HG02623 (cell line): ENCODE measurements around the gene ABCB8.
"Not testable (repeated sequence)": the region's sequence is repeated elsewhere in the genome, so short reads cannot be mapped to it uniquely, and the experiment has no call there.

ENCODE experiments used
- ATAC-seq: cut with Tn5 transposase; IDR thresholded peaks from one replicate; pipeline ENCODE4 v1.9.1; 2021; ENCODE audit warnings: moderate library complexity; ENCODE audit not compliant: unreplicated experiment

ABCB8 gene

DNA sequence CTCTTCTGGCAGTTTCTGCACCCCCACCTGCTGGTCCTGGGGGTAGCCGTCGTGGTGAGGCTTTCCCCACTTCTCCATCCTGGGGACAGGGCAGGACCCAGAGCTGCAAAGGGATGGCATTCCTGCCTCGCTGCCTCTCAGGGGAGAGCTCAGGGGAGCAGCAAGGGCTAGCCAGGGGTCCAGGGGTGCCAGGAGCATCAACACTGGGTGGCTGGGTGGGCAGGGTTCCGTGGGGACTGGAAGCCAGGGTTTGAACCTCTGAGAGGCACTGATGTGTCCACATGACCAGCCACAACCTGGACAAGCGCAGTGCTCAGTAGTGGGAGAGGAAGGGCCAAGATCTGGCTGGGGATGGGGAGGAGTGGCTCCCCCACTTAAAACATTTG, 5.6 kb downstream of the ABCB8 start:
- ATAC-seq = no peak

DNA sequence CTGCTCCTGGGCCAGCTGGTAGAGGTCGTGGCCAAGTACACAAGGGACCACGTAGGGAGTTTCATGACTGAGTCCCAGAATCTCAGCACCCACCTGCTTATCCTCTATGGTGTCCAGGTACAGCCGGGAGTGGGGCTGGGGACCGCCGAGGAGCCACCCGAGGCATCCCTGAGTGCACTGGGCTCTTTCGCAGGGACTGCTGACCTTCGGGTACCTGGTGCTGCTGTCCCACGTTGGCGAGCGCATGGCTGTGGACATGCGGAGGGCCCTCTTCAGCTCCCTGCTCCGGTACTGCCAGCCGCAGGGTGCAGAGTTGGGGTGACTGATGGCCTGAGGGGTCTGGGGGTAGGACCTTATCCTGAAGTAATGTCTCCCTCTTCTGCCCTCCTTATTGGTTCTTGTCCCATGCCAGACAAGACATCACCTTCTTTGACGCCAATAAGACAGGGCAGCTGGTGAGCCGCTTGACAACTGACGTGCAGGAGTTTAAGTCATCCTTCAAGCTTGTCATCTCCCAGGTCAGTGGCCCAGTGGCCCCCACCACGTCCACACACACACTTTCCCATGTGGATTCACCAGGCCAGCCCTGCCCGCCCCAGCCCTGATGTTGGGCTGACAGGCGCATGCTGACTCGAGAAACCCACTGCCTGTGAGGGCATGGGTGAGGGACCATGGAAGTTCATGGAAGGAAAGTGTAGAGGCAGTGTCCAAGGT, 6.2 kb downstream of the ABCB8 start:
- ATAC-seq = no peak

DNA sequence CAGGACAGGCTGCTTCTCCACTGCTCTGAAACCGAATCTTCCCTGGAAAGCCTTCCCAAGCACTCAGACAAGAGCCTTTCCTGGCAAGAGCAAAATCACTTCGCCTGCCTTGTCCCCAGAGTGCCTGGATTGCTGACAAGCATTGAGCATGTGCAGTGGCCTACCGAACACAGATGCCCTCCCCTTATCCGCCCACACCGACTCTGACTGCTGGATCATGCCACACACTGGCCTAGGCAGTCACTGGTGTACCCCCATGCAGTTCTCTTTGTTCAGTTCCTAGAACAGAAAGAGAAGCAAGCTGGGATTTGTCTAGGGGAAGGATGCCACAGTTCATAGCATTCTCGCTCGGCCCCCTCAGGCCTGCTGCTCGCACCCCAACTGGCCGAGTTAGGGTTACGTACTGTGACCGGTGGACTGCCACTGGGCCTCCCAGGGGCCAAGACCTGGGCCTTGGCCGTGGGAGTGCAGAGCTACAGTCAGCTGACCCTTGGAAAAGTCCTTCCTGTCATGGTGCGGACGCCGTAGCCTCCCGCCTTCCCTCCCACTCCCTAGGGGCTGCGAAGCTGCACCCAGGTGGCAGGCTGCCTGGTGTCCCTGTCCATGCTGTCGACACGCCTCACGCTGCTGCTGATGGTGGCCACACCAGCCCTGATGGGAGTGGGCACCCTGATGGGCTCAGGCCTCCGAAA, 6.9 kb downstream of the ABCB8 start:
- no peak for ATAC-seq

DNA sequence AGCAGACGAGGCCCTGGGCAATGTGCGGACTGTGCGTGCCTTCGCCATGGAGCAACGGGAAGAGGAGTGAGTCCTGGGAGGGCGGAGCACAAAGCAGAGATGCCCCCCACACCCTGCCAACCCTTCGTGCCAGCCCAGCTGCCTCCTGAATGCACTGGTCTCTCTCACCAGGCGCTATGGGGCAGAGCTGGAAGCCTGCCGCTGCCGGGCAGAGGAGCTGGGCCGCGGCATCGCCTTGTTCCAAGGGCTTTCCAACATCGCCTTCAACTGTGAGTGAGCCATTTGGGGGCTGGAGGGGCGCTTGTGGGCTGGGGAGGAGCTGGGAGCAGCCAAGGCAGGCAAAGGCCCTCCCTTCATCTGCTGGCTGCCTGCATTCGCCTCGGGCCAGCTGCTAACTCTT, 7.7 kb downstream of the ABCB8 start:
- no peak for ATAC-seq

DNA sequence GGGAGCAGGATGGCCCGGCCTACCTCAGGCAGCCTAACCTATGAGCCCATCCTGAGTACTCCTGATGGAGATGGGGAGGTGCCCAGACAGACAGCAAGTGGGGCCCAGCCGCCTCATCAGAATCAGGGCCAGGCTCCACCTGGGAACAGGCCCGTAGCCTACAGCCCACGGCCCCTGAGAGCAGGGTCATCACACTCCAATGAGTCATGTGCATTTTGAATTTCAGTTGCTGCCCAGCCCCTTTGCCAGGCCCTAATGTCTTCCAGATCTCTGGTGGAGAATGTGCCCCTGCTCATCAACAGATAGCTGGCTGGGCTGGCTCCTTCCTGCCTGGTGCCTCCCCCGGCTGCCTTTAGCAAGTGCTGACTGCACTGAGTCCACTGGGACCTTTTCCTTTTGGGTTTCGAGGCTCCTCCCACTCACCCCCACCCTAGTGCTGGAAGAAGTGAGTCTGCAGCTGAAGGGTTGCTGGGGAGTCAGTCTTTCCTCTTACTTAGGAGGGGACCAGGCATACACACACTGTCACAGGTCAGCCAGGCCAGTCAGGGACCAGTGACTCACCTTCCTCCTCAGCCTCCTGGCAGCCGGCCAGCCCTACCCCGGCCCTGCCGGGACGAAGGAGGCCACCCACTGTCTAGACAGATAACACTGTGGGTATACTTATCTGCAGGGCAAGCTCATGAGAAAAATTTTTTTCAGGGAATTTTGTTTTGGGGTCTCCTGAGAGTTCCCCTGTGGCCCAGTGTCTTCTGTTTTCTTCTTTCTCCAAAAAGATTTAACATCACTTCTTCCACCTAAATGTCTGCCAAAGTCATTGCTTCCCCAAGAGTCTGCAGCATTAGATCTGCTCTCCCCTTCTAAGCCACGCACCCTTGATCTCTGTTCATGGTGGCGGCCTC, 10.9 kb downstream of the ABCB8 start:
- ATAC-seq = no peak

DNA sequence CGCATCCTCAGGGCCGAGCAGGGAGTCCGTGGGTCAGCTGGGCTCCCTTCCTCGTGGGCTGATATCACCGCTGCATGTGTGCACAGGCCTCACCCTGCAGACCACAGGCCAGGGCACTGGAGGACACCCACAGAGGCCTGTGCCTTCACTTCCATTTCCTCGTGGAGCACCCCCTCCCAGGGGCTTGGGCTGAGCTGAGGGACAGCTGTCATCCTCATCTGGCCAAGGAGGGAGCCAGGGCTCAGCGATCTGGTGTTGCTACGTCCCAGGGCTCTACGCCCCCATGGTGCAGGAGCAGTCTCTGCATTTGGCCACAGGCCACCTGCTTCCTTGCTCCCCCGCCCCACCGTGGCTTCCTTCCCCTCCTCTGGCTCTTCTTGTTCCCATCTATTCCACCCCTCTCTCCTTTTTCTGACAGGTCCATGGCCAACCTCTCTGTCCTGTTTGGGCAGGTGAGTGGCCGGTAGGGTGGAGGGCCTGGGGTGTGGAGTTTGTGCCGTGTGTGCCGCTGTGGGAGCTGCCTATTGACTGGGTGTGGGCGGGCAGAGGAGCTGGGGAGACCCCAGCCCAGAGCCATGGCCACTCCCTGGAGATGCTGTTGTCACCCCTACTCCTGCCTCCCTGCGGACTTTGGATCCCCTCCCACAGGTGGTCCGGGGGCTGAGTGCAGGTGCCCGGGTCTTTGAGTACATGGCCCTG, 11.7 kb downstream of the ABCB8 start:
- ATAC-seq = no peak

DNA sequence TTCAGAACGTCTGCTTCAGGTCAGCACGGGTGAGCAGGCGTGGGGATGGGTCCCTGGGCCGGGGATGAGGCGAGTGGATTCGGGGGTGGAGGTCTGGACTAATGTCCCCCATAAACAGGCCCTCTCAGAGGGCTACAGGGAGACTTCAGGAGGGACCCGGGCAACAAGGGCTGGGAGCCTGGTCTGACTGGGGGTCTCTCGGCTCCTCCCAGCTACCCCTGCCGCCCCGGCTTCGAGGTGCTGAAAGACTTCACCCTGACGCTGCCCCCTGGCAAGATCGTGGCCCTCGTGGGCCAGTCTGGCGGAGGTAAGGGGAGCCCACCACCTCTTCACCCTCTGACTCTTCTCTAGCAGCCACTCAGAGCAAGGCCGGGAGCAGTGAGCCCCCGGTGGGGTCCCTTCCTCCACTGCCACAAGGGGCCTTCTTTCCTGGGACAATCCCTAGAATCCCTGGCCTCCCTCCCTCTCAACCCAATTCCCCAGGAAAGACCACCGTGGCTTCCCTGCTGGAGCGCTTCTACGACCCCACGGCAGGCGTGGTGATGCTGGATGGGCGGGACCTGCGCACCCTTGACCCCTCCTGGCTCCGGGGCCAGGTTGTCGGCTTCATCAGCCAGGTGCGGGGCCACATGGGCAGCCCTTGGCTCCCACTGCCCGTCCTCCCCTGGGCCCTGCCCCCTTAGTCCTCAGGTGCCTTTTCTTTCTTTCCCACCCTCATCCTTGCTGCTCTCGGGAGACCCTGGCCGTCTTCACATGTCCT, 12.5 kb downstream of the ABCB8 start:
- ATAC-seq = no peak

DNA sequence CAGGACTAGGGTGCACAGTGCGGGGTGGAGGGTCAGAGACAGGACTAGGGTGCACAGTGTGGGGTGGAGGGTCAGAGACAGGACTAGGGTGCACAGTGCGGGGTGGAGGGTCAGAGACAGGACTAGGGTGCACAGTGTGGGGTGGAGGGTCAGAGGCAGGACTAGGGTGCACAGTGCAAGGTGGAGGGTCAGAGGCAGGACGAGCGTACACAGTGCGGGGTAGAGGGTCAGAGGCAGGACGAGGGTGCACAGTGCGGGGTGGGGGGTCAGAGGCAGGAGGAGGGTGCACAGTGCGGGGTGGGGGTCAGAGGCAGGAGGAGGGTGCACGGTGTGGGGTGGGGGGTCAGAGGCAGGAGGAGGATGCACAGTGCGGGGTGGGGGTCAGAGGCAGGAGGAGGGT, 15.2 kb downstream of the ABCB8 start:
- ATAC-seq = not testable (repeated sequence)

DNA sequence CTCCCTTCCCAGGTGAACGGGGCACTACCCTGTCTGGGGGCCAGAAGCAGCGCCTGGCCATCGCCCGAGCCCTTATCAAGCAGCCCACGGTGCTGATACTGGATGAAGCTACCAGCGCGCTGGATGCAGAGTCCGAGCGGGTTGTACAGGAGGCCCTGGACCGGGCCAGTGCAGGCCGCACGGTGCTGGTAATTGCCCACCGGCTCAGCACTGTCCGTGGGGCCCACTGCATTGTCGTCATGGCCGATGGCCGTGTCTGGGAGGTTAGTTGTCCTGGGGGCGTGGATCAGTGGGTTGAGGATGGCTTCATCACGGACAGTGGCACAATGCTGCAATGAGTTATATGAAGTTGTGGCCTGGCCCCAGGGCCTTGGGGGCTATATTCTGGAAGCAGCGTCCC, 15.7 kb downstream of the ABCB8 start:
- ATAC-seq = no peak

DNA sequence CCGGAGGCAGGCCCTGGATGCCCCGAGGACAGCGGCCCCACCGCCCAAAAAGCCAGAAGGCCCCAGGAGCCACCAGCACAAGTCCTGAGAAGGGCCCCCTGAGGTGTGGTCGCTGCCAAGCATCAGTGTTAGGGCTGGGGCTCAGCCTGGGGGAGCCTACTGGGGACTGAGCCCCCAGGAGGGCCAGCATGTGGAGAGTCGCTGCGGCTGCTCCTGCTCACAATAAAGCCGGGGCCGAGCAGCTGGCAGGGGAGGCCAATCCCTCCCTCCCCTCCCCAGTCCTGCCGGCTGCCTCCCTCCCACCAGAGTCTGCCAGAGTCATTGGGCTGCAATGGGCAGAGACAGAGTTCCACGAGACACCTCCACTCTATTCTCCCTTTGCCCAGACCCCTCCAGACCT, 17.0 kb downstream of the ABCB8 start:
- no peak for ATAC-seq

DNA sequence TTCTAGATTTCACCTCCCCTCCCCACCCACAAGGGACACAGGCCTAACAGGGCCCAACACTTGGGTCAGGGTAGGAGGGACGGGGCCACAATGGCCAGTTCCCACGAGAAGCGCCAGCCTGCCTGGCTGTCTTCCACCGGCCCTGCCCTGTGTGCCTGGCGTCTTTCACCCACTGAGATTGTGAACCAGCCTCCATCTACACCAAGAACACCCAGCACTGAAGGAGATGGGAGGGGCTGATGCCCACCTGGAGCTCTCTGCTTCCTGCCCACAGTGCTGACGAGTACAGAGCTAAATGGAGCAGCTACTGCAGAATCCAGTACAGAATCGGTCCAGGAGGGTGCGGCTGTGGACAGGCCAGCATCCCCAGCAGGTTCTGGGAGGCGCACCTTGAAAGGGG, 17.7 kb downstream of the ABCB8 start:
- no peak for ATAC-seq

DNA sequence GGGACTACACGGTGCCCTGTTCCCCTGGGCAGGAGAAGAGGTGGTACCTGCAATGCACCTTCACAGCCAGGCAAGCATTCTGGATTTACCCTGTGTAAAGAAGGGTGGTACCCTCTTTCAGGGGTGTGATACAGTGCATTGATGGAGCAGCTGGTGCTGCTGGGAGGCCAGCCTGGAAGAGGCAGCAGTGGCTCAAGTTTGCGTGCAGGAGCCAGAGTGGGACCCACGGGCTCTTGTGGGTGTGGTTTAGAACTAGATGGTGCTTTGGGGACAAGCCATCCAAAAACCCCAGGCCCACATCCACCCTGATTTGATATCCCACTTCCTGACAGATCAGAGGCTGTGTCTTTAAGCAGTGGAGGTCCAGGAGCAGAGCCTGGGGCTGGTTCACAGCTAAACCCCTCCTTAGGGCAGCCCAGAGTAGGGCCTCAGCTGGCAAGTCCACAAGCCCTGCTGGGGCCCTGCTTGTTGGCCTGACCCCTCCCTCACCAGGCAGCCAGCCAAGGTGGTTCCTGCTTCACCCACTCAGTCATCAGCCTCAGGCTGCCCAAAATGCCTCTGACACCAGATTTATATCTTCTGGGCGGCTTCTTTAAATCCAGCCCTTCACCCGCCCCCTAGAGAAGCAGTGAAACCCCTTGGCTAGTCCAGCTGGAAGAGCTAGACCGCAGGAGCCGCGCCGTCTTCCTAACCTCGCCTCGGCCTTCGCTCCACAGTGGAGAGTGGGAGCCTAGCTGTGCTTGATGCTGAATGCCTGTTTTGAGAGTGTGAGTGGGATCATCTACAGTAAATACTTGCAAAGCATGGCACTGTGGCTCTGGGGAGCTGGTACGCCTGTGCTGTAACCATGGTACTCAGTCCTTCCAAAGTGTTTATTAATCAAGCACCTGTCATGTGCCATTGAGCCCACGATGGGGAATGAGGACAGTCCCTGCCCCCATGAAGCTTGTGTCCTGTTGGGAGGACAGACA, 18.6 kb downstream of the ABCB8 start:
- ATAC-seq = no peak

DNA sequence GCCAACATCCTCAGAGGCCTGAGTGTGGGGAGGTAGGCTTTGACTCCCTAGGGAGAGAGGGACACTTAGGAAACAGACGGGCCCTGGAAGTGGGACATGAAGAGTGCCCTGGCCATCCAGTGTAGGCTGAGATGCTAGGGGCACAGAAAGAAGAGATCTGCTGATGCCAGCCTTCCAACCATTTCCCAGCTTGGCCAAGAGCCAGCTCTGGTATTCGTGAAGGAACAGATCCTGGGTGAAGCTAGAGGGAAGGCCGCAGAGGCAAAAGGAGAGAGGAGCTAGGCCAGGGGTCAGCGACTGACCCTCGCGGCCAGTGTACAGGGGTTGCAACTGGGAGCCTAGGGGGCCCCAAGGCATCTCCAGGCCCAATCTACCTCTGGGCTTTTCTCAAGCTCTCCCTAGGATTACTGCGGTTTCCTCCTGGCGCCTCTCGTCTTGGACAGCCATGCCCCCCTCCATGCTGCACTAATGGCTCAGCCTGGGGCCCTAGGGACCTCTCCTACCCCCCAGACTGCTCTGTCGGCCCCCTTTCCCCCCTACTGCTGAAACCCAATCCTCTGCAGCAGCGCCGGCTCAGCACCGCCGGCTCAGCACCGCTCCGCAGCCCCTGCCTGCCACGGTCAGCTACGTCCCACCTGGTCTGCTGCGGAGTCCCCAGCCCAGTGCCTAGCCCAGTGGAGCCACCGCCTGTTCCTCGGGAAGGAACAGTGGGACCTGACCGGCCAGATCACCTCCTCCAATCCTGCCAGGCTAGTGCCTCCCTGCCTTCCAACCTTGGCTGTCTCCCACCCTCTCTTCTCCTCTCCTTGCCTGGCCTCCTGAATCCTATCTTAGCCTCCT, 19.9 kb downstream of the ABCB8 start, which contains the start of gene ASIC3:
ASIC3 (plus strand) TSS at position 556 of the 840 bp plus-strand sequence. CDS start 355 bp downstream, outside the sequence.
- ATAC-seq = no peak

DNA sequence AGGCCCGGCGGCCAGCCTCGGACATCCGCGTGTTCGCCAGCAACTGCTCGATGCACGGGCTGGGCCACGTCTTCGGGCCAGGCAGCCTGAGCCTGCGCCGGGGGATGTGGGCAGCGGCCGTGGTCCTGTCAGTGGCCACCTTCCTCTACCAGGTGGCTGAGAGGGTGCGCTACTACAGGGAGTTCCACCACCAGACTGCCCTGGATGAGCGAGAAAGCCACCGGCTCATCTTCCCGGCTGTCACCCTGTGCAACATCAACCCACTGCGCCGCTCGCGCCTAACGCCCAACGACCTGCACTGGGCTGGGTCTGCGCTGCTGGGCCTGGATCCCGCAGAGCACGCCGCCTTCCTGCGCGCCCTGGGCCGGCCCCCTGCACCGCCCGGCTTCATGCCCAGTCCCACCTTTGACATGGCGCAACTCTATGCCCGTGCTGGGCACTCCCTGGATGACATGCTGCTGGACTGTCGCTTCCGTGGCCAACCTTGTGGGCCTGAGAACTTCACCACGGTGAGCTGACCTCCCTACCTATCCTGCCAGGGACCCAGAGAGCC, 20.7 kb downstream of the ABCB8 start:
- no peak for ATAC-seq

DNA sequence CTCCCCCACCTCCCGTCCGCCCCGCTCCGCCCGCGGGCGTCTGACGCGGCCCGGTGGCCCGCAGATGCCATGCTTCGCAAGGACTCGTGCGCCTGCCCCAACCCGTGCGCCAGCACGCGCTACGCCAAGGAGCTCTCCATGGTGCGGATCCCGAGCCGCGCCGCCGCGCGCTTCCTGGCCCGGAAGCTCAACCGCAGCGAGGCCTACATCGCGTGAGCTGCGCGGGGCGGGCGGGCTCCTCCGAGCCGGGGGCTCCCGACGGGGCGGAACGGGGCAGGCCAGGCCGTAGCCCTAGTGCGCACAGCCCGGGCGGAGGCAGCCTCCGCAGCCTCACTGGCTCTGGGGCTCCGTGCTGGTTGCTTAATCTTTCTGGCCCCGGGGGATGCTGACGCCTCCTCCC, 22.9 kb downstream of the ABCB8 start:
- no peak for ATAC-seq

DNA sequence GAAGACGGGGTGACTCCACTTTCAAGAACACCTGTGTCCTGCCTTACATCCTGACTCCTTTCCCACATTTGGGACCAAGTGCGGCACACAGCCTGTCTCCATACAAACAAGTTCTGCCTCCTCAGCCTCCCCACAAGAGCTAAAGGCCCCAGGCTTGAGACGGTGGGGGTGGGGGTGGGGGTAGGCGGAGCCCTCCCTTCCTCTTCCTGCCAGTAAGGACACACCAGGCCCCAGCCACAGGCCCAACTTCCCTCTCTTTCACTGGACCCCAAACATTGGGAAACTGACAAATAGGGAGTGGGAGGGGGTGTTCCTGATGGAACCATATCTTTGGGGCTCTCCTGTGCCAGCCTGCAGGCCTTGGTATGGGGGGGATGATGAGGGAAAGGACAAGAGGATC, 24.8 kb downstream of the ABCB8 start:
- no peak for ATAC-seq

DNA sequence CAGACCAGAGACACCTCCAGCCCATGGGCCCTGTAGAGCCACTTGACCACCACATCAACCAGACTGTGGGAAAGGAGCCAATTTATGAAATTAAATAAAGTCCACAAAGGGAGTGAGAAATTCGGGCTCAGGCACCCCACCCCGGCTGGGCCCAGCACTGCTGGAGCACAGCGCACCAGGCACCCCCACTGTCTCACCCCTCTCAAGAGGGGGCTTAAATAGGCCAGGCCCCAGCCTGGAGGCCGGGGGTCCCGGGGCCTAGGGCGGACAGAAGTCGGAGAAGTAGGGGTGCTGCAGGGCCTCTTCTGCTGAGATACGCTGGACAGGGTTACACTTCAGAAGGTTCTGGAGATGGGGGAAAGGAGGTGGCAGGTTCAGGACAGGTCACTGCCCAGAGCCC, 25.5 kb downstream of the ABCB8 start:
- no peak for ATAC-seq

DNA sequence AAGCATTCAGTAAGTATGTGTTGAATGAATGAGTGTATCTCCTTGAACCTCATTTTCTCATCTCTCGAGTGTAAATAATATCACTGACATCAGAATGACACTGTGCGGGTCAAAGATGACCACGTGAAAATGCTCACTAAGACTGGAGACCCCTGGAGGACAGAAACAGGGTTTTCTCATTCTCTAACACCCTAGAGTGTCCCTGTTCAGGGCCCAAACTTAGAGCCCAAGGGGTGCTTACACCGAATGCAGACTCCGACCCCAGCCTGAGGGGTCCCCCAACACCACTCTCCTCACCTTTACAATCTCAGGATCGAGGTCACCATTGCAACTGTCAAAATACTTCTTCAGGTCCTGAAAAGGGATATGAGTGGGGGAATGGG, 28.0 kb downstream of the ABCB8 start:
- ATAC-seq = no peak
